ENCODE data around the gene SLC4A1AP. TPM values are rescaled to one million over a fixed set of nuclear protein-coding genes. Genes with fewer than 3 reads are reported as not detected.

SLC4A1AP gene
- total RNA-seq (2011; cell fraction: chromatin; rRNA removed; ENCODE audit: low replicate concordance), result 12.6 and 30.6 TPM in 2 replicates
- 8.3 and 9.2 TPM in 2 replicates for total RNA-seq (2011; cell fraction: nucleolus; rRNA removed)
- 13.4 and 13.7 TPM in 2 replicates for total RNA-seq (2011; cell fraction: nucleoplasm; rRNA removed)
- total RNA-seq (2014; rRNA removed) (33.0 and 35.9 TPM in 2 replicates), total RNA-seq (2014; rRNA removed; fragmentation: Illumina TruSeq; extraction: Trizol) (35.3 and 38.5 TPM in 2 replicates), total RNA-seq (2015; rRNA removed; fragmentation: Illumina TruSeq; extraction: Trizol) (36.1 and 40.5 TPM in 2 replicates), total RNA-seq (2021) (23.4 and 25.6 TPM in 2 replicates), polyA plus RNA-seq (2011; rRNA removed) (14.8 and 16.6 TPM in 2 replicates), polyA plus RNA-seq (2014; fragmentation: Illumina TruSeq; extraction: Trizol) (36.2 and 39.9 TPM in 2 replicates), polyA plus RNA-seq (2014; fragmentation: Nextera tagmentation; extraction: Ambion mirVana) (10 to 100 TPM in 1 of 2 experiments, 1 to 10 TPM in 1; 8.1 to 13.3 TPM), polyA plus RNA-seq (2014; rRNA removed) (33.7 and 37.0 TPM in 2 replicates), polyA minus RNA-seq (2011; rRNA and poly(A)+ RNA removed) (15.4 and 15.9 TPM in 2 replicates), Bru-seq, nascent RNA (percentile 70 among the genes with signal in this experiment), BruChase-seq, experiment 1, labeled RNA remaining after a 2-hour chase (percentile 82 among the genes with signal in this experiment), BruChase-seq, experiment 2, labeled RNA remaining after a 6-hour chase (percentile 85 among the genes with signal in this experiment)
- polyA plus RNA-seq (2011; cell fraction: cytosol; rRNA removed), result 9.9 and 13.5 TPM in 2 replicates
- polyA plus RNA-seq (2011; cell fraction: nucleus; rRNA removed), result 10.7 and 11.9 TPM in 2 replicates
- 21.8 and 23.1 TPM in 2 replicates for polyA plus RNA-seq (2012)
- polyA minus RNA-seq (2011; cell fraction: cytosol; rRNA and poly(A)+ RNA removed), result 9.6 and 13.6 TPM in 2 replicates
- polyA minus RNA-seq (2011; cell fraction: nucleus; rRNA and poly(A)+ RNA removed), result 8.3 and 14.3 TPM in 2 replicates
- long read RNA-seq, experiment 1, transcript SLC4A1AP-201 (14 exons, 2,959 nt), result major isoform, 157 of 236 reads
- long read RNA-seq, experiment 1, partial matches to known transcripts, result 58 of 236 reads
- long read RNA-seq, experiment 1, other reads (novel, unspliced or antisense), result 20 of 236 reads
- long read RNA-seq, experiment 2, partial matches to known transcripts, result 15 of 32 reads
- long read RNA-seq, experiment 2, other reads (novel, unspliced or antisense), result 17 of 32 reads
- long read RNA-seq, experiment 3, transcript SLC4A1AP-201 (14 exons, 2,959 nt), result major isoform, 6 of 38 reads
- long read RNA-seq, experiment 3, partial matches to known transcripts, result 29 of 38 reads
- long read RNA-seq, experiment 3, other reads (novel, unspliced or antisense), result 3 of 38 reads

GRCh38 chr2:27663285-27664153, at the start of gene SLC4A1AP, which contains the start of gene SUPT7L:
Gene SLC4A1AP (plus strand): TSS chr2:27663889. CDS start chr2:27663915, 26 bp downstream.
Gene SUPT7L (minus strand): TSS chr2:27663614. CDS start chr2:27662192, 1,422 bp downstream.
- intact Hi-C loops (cut with micrococcal nuclease) (no loop called here), in situ Hi-C loops (cut with MboI) (no loop called here)
- BruUV-seq (replicated peaks), result TSS peak; percentile 50
- peak within 1 kb of the TSS; percentile 95 for H2AFZ ChIP-seq (ENCODE audit: low read depth, low read length)
- H4K20me1 ChIP-seq (replicated peaks; ENCODE audit: control insufficient read depth, insufficient read depth, low read length), result no peaks in the 10 kb centered on the region
- under 1% methylated on average over 51 of the region's 56 CpGs for WGBS (ENCODE audit: insufficient coverage, low coverage, missing lambda C conversion rate)
- H3K9ac ChIP-seq (ENCODE audit: insufficient read depth in 1 of 2, low read depth in 2 of 2, low read length in 2 of 2), result peak within 1 kb of the TSS; percentile 92 to 95
- peak; percentile 61 to 89 (median 72) for DNase-seq (ENCODE audit: extremely low read depth in 1 of 4, low spot score in 3 of 4)
- ChIA-PET CTCF (ENCODE audit: low intra/inter-chr PET ratio) (interaction anchor here (0.6 kb wide), 1 partner anchor 233 kb away, joined by 3 read pairs; no protein-coding TSS in a partner anchor), POLR2A (interaction anchor here (0.6 to 1.7 kb wide), 15 partner anchors 9 to 733 kb away, joined by 3 to 13 read pairs (median 4); partner anchors contain the start of gene PPM1G)
- no peaks in the 10 kb centered on the region for H3K27me3 ChIP-seq (ENCODE audit: control insufficient read depth in 2 of 2, insufficient read depth in 2 of 2, low read length in 2 of 2)
- H3K4me3 ChIP-seq, result peak within 1 kb of the TSS; percentile 98
- peak within 1 kb of the TSS; percentile 95 for H3K27ac ChIP-seq (ENCODE audit: extremely low read depth, low read depth, low read length)
- FAIRE-seq, result peak; percentile 90
- peaks cover 54% of the 10 kb centered on the region for H3K36me3 ChIP-seq (ENCODE audit: control insufficient read depth, insufficient read depth, low read length)
- peaks cover 10 to 20% of the 10 kb centered on the region in 2 experiments; a peak in 4 of 5 replicates for H3K4me1 ChIP-seq (replicated peaks in 1 of 2; ENCODE audit: control insufficient read depth in 2 of 2, insufficient read depth in 2 of 2, low read length in 2 of 2)
- H3K9me1 ChIP-seq (ENCODE audit: control insufficient read depth, insufficient read depth, low read length), result no peaks in the 10 kb centered on the region
- H3K4me2 ChIP-seq (ENCODE audit: insufficient read depth, low read length), result peak within 1 kb of the TSS; percentile 92
- H3K79me2 ChIP-seq (ENCODE audit: control insufficient read depth, insufficient read depth, low read length), result peaks cover 58% of the 10 kb centered on the region
- no peaks in the 10 kb centered on the region for H3K9me3 ChIP-seq (replicated peaks; ENCODE audit: control insufficient read depth, insufficient read depth, low read depth, low read length)
- ATAC-seq, result peak; percentile 90
- TF ChIP-seq KLF1 (tag; IDR thresholded peaks at IDR 0.05), result peak; percentile 58; the same call in 1 of the 2 replicates
- peak; percentile 98 for TF ChIP-seq XRCC5 (IDR thresholded peaks at IDR 0.05; ENCODE audit: low read depth, low read length)
- peak; percentile 71; the same call in 1 of the 2 replicates for TF ChIP-seq L3MBTL2 (IDR thresholded peaks at IDR 0.05)
- TF ChIP-seq RBFOX2 (IDR thresholded peaks at IDR 0.05; ENCODE audit: low read depth, low read length), result peak; percentile 86
- TF ChIP-seq ATF1 (CRISPR knock-in tag; IDR thresholded peaks at IDR 0.05), result no peak; the same call in 1 of the 2 replicates
- TF ChIP-seq ATF1 (tag; IDR thresholded peaks at IDR 0.05), result peak; percentile 96
- TF ChIP-seq CHAMP1 (IDR thresholded peaks at IDR 0.05), result peak; percentile 92
